HG02981 (cell line): ENCODE measurements around the gene FAM167B.
"Not testable (repeated sequence)": the region's sequence is repeated elsewhere in the genome, so short reads cannot be mapped to it uniquely, and the experiment has no call there.

Source experiments
- ATAC-seq: cut with Tn5 transposase; IDR thresholded peaks from one replicate; pipeline ENCODE4 v1.9.1; 2021; ENCODE audit warnings: mild to moderate bottlenecking, moderate library complexity; ENCODE audit not compliant: unreplicated experiment

The FAM167B gene

GRCh38 chr1:32255072-32256071 lies 8.3 kb downstream of the FAM167B start:
- ATAC-seq, result no peak

GRCh38 chr1:32256473-32257226 lies 9.6 kb downstream of the FAM167B start:
- no peak for ATAC-seq

GRCh38 chr1:32257227-32257508 lies 10.1 kb downstream of the FAM167B start:
- ATAC-seq, result no peak

GRCh38 chr1:32263236-32263593 lies 16.2 kb downstream of the FAM167B start:
- ATAC-seq, result not testable (repeated sequence)

- no peak for ATAC-seq
These were observed 16.7 kb downstream of the FAM167B start for GRCh38 chr1:32263744-32264143.

- ATAC-seq, result no peak
These were observed 18.8 kb downstream of the FAM167B start for GRCh38 chr1:32265846-32266245.

GRCh38 chr1:32266921-32267591 lies 20.0 kb downstream of the FAM167B start:
- ATAC-seq, result no peak

- ATAC-seq, result no peak
These were observed 22.7 kb downstream of the FAM167B start for GRCh38 chr1:32269744-32270143.

GRCh38 chr1:32272557-32273390 lies 25.8 kb downstream of the FAM167B start:
- ATAC-seq, result no peak

GRCh38 chr1:32273391-32274208 lies 26.6 kb downstream of the FAM167B start:
- no peak for ATAC-seq

- ATAC-seq, result no peak
These were observed 27.8 kb downstream of the FAM167B start for GRCh38 chr1:32274646-32275340.

- ATAC-seq, result no peak
These were observed 28.4 kb downstream of the FAM167B start for GRCh38 chr1:32275424-32275823.

GRCh38 chr1:32276032-32276782 lies 29.2 kb downstream of the FAM167B start:
- no peak for ATAC-seq

GRCh38 chr1:32284777-32285176 lies 37.8 kb downstream of the FAM167B start:
- ATAC-seq, result not testable (repeated sequence)

- ATAC-seq, result no peak
These were observed 38.6 kb downstream of the FAM167B start for GRCh38 chr1:32285658-32286057.

GRCh38 chr1:32286763-32287162 lies 39.7 kb downstream of the FAM167B start:
- no peak for ATAC-seq

GRCh38 chr1:32289256-32289655 lies 42.2 kb downstream of the FAM167B start:
- no peak for ATAC-seq

- no peak for ATAC-seq
These were observed 44.2 kb downstream of the FAM167B start for GRCh38 chr1:32291145-32291707.
